Measurements from ENCODE around the gene PCDH12. TPM values are rescaled to one million over a fixed set of nuclear protein-coding genes. Genes with fewer than 3 reads are reported as not detected.

The PCDH12 gene
- total and polyA plus RNA-seq, 10 of the 15 experiments (the other 5 are each of a cell fraction or from before 2014, with no cell fraction given): 0.01 to 0.14 (median 0.06) TPM; not detected in 4

GRCh38 chr5:141910271-141910673, 47.7 kb downstream of the PCDH12 start:
- intact Hi-C loops (cut with micrococcal nuclease; ENCODE audit: unreplicated experiment): no loop called here
- Histone ChIP-seq H3K4me2 (ENCODE audit: control insufficient read depth, insufficient read depth) (no peak overlapping the region), H3K9ac (ENCODE audit: control insufficient read depth, insufficient read depth, low read length) (no peak overlapping the region), H3K27ac (ENCODE audit: control insufficient read depth, insufficient read depth) (no peak overlapping the region), H4K20me1 (ENCODE audit: control insufficient read depth, insufficient read depth) (no peaks in the 10 kb centered on the region), H3K4me1 (ENCODE audit: control insufficient read depth, insufficient read depth, low read length) (peaks cover 10% of the 10 kb centered on the region), H3K9me3 (replicated peaks; ENCODE audit: control insufficient read depth, insufficient read depth, low read length) (no peaks in the 10 kb centered on the region; the same call in 2 of the 3 replicates), H3K27me3 (replicated peaks in 1 of 2; ENCODE audit: control insufficient read depth in 2 of 2, insufficient read depth in 2 of 2, low read length in 1 of 2) (peaks cover 0 to 4% of the 10 kb centered on the region in 2 experiments; a peak in 2 of 4 replicates), H3K79me2 (ENCODE audit: control insufficient read depth, insufficient read depth, low read length) (no peaks in the 10 kb centered on the region), H3K4me3 (no peak overlapping the region), H2AFZ (ENCODE audit: control insufficient read depth, low read depth, low read length) (no peak overlapping the region), H3K36me3 (ENCODE audit: control insufficient read depth in 2 of 2, insufficient read depth in 2 of 2, low read length in 1 of 2) (no peaks in the 10 kb centered on the region)
- WGBS (ENCODE audit: insufficient coverage, insufficient replicate concordance, low lambda C conversion rate, missing lambda C conversion rate): 9% methylated on average over 2 of the region's 2 CpGs
- CTCF ChIA-PET: no interaction called here
- in situ Hi-C loops (cut with MboI): no loop called here
- BruUV-seq (replicated peaks): no TSS peak
- TF ChIP-seq MAX (IDR thresholded peaks at IDR 0.05; ENCODE audit: low read depth, low read length) (no peak), GABPA (IDR thresholded peaks at IDR 0.05; ENCODE audit: low read depth) (no peak), PBX3 (IDR thresholded peaks at IDR 0.05; ENCODE audit: insufficient replicate concordance, low read depth, low read length) (no peak), ZBED1 (IDR thresholded peaks at IDR 0.05; ENCODE audit: borderline replicate concordance) (no peak), FOXK2 (IDR thresholded peaks at IDR 0.05) (no peak), IKZF1 (conservative IDR thresholded peaks at IDR 0.05) (no peak), POLR2A (IDR thresholded peaks at IDR 0.05; ENCODE audit: low read depth, low read length) (no peak)
- no peak for DNase-seq (ENCODE audit: low read depth, low spot score)
- POLR2A ChIA-PET: no interaction called here
- SMC1A ChIA-PET (ENCODE audit: uncharacterized antibody, unreplicated experiment): no interaction called here
- no peak for ATAC-seq
- RAD21 ChIA-PET (ENCODE audit: unreplicated experiment): no interaction called here
- FAIRE-seq: no peak

GRCh38 chr5:141909212-141909611, 48.8 kb downstream of the PCDH12 start:
- 59% methylated on average over 4 of the region's 4 CpGs for WGBS (ENCODE audit: insufficient coverage, insufficient replicate concordance, low lambda C conversion rate, missing lambda C conversion rate)
- ChIA-PET POLR2A (no interaction called here), CTCF (no interaction called here), RAD21 (ENCODE audit: unreplicated experiment) (interaction anchor here (1.4 kb wide), 1 partner anchor 30 kb away, joined by 3 read pairs; no protein-coding TSS in a partner anchor), SMC1A (ENCODE audit: uncharacterized antibody, unreplicated experiment) (no interaction called here)
- Histone ChIP-seq H3K79me2 (ENCODE audit: control insufficient read depth, insufficient read depth, low read length) (no peaks in the 10 kb centered on the region), H3K27me3 (replicated peaks in 1 of 2; ENCODE audit: control insufficient read depth in 2 of 2, insufficient read depth in 2 of 2, low read length in 1 of 2) (peaks cover 0 to 4% of the 10 kb centered on the region in 2 experiments; a peak in 2 of 4 replicates), H3K27ac (ENCODE audit: control insufficient read depth, insufficient read depth) (no peak overlapping the region), H4K20me1 (ENCODE audit: control insufficient read depth, insufficient read depth) (no peaks in the 10 kb centered on the region), H3K4me3 (no peak overlapping the region), H2AFZ (ENCODE audit: control insufficient read depth, low read depth, low read length) (no peak overlapping the region), H3K9ac (ENCODE audit: control insufficient read depth, insufficient read depth, low read length) (no peak overlapping the region), H3K36me3 (ENCODE audit: control insufficient read depth in 2 of 2, insufficient read depth in 2 of 2, low read length in 1 of 2) (no peaks in the 10 kb centered on the region), H3K4me1 (ENCODE audit: control insufficient read depth, insufficient read depth, low read length) (peaks cover 7% of the 10 kb centered on the region), H3K9me3 (replicated peaks; ENCODE audit: control insufficient read depth, insufficient read depth, low read length) (no peaks in the 10 kb centered on the region; the same call in 2 of the 3 replicates), H3K4me2 (ENCODE audit: control insufficient read depth, insufficient read depth) (no peak overlapping the region)
- DNase-seq (ENCODE audit: low read depth, low spot score): no peak
- no peak for FAIRE-seq
- BruUV-seq (replicated peaks): no TSS peak
- no peak for ATAC-seq
- intact Hi-C loops (cut with micrococcal nuclease; ENCODE audit: unreplicated experiment) (no loop called here), in situ Hi-C loops (cut with MboI) (no loop called here)
- TF ChIP-seq SUPT20H (IDR thresholded peaks at IDR 0.05; ENCODE audit: borderline replicate concordance, control insufficient read depth, low read depth, low read length): no peak
- no peak for TF ChIP-seq USF2 (IDR thresholded peaks at IDR 0.05; ENCODE audit: borderline replicate concordance, low read depth, low read length)
- no peak for TF ChIP-seq BRCA1 (IDR thresholded peaks at IDR 0.05; ENCODE audit: low read depth, low read length)
- TF ChIP-seq BCL11A (IDR thresholded peaks at IDR 0.05; ENCODE audit: low read depth, low read length): no peak
- no peak for TF ChIP-seq ATF2 (IDR thresholded peaks at IDR 0.05; ENCODE audit: low read length)
- no peak for TF ChIP-seq TCF12 (IDR thresholded peaks at IDR 0.05; ENCODE audit: low read depth, low read length)
- no peak for TF ChIP-seq POLR2A (IDR thresholded peaks at IDR 0.05; ENCODE audit: low read depth, low read length)
